ENCODE measurements around the gene SLC9A9.

DNA sequence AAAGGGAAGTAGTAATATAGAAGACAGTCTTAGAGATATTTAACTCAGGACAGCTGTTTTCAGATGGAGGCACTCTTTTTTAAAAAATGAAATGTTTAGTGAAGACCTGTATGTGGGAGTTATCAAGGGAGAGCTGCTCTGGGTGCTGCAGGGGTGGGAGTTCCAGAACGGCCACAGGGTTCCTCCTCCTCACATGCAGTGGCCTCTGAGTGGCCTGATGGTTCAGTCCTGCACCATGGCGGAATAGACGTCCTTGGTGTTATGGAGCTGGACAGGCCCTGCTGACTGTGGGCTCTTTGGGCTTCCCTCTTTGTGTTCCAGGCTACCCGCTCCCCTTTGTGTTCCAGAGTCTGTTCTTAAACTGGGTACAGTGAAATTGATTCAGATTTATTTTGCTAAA lies 602.6 kb downstream of the SLC9A9 start:
- TF ChIP-seq ZNF70 (CRISPR knock-in tag; IDR thresholded peaks at IDR 0.05) (no peak), RARB (CRISPR knock-in tag; IDR thresholded peaks at IDR 0.05) (no peak), PATZ1 (CRISPR knock-in tag; IDR thresholded peaks at IDR 0.05; ENCODE audit: borderline replicate concordance) (no peak), TCF4 (CRISPR knock-in tag; IDR thresholded peaks at IDR 0.05; ENCODE audit: borderline replicate concordance) (no peak), BACH2 (CRISPR knock-in tag; IDR thresholded peaks at IDR 0.05; ENCODE audit: borderline replicate concordance) (no peak), ZFP30 (CRISPR knock-in tag; IDR thresholded peaks at IDR 0.05) (no peak)
- TF ChIP-seq, protein P1, sequence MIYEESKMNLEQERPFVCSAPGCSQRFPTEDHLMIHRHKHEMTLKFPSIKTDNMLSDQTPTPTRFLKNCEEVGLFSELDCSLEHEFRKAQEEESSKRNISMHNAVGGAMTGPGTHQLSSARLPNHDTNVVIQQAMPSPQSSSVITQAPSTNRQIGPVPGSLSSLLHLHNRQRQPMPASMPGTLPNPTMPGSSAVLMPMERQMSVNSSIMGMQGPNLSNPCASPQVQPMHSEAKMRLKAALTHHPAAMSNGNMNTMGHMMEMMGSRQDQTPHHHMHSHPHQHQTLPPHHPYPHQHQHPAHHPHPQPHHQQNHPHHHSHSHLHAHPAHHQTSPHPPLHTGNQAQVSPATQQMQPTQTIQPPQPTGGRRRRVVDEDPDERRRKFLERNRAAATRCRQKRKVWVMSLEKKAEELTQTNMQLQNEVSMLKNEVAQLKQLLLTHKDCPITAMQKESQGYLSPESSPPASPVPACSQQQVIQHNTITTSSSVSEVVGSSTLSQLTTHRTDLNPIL (CRISPR knock-in tag; IDR thresholded peaks at IDR 0.05; ENCODE audit: low read depth) = no peak
- TF ChIP-seq, protein P2, sequence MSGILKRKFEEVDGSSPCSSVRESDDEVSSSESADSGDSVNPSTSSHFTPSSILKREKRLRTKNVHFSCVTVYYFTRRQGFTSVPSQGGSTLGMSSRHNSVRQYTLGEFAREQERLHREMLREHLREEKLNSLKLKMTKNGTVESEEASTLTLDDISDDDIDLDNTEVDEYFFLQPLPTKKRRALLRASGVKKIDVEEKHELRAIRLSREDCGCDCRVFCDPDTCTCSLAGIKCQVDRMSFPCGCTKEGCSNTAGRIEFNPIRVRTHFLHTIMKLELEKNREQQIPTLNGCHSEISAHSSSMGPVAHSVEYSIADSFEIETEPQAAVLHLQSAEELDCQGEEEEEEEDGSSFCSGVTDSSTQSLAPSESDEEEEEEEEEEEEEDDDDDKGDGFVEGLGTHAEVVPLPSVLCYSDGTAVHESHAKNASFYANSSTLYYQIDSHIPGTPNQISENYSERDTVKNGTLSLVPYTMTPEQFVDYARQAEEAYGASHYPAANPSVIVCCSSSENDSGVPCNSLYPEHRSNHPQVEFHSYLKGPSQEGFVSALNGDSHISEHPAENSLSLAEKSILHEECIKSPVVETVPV (CRISPR knock-in tag; IDR thresholded peaks at IDR 0.05) = no peak
